ACC112 (cell line): ENCODE data around the gene FOSL1.

Experiments used
- H2AFZ ChIP-seq: fragments of 200-600 bp; sonication (generic); one replicate; pipeline ENCODE4 v1.6.0; 2017; ENCODE audit warnings: antibody characterized with exemption, low read length; ENCODE audit not compliant: unreplicated experiment
- H3K27ac ChIP-seq: fragments of 200-600 bp; sonication (generic); 2 replicates; pipeline ENCODE4 v1.5.1; 2014; ENCODE audit warnings: low read depth, mild to moderate bottlenecking, antibody characterized with exemption, low read length, moderate library complexity
- H3K27me3 ChIP-seq: fragments of 200-600 bp; sonication (generic); 2 replicates; pipeline ENCODE4 v1.6.1; 2014; ENCODE audit warnings: mild to moderate bottlenecking, antibody characterized with exemption, low read length, moderate library complexity, mixed read lengths; ENCODE audit not compliant: insufficient read depth
- H3K36me3 ChIP-seq: fragments of 200-600 bp; sonication (generic); 2 replicates; pipeline ENCODE4 v1.6.1; 2016; ENCODE audit warnings: mild to moderate bottlenecking, antibody characterized with exemption, low read length, moderate library complexity, mixed read lengths; ENCODE audit not compliant: insufficient read depth
- H3K4me1 ChIP-seq: fragments of 200-600 bp; sonication (generic); one replicate; pipeline ENCODE4 v1.6.1; 2016; ENCODE audit warnings: low read length, mixed read lengths; ENCODE audit not compliant: insufficient read depth, unreplicated experiment, control insufficient read depth
- H3K4me3 ChIP-seq: fragments of 200-600 bp; sonication (generic); 2 replicates; pipeline ENCODE4 v1.5.1; 2014; ENCODE audit warnings: mild to moderate bottlenecking, low read depth, low read length
- H3K79me2 ChIP-seq: fragments of 200-600 bp; sonication (generic); one replicate; pipeline ENCODE4 v1.6.0; 2016; ENCODE audit warnings: low read length; ENCODE audit not compliant: control insufficient read depth, unreplicated experiment, insufficient read depth

Gene FOSL1

GRCh38 chr11:65900125-65900898, at the start of gene FOSL1:
FOSL1 (minus strand) TSS chr11:65900388; CDS start chr11:65900339, 49 bp downstream.
- Histone ChIP-seq H3K4me3 (peak within 1 kb of the TSS; percentile 85), H3K79me2 (peaks cover 59% of the 10 kb centered on the region), H3K4me1 (peaks cover 55% of the 10 kb centered on the region), H3K27me3 (no peaks in the 10 kb centered on the region), H3K27ac (peak within 1 kb of the TSS; percentile 91), H3K36me3 (peaks cover 31% of the 10 kb centered on the region), H2AFZ (no peak within 1 kb of the TSS)

DNA sequence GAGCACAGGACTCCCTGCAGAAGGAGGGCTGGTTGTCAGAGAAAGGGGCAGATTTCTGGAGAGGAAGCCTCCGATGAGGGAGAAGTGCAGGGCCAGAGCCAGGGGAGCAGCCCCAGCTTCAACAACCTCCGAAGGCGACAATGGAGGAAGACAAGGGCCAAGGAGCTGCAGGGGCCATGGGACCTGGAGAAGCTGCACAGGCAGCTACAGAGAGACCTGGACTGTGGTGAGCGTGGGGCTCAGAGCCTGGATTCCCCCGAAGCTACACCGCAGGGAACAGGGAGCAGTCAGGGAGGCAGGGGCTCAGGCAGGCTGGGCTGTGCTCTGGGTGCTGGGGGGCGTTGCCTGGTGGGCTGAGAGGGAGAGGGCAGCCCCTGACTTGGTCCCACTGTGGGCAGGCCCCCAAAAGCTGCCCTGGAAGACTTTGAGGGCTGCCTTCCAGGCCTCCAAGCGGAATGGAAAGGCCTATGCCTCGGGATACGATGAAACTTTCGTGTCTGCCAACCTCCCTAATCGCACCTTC, 47.5 kb upstream of the FOSL1 start:
- no peaks in the 10 kb centered on the region for H3K4me1 ChIP-seq
- no peak overlapping the region for H3K27ac ChIP-seq
- no peak overlapping the region for H3K4me3 ChIP-seq
- no peak overlapping the region for H2AFZ ChIP-seq
- H3K27me3 ChIP-seq: no peaks in the 10 kb centered on the region
- no peaks in the 10 kb centered on the region for H3K36me3 ChIP-seq
- no peaks in the 10 kb centered on the region for H3K79me2 ChIP-seq

DNA sequence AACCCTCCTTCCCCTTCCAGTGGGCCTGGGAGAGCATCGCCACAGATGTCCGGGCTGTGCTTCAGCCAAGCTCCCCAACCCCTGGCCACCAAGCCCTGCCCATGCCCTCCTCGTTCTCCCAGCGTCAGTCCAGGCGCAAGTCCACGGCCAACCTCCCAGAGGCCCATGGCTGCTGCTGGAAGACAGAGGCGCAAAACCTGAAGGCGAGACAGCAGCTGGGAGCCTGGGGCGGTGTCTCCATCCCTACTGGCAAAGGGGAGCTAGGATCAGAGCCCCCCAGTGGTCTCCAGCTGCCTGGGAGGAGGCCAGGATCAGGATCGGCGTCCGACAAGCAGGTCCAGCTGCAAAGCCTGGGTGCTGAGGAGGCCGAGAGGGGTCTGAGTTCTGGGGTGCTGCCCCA, 46.9 kb upstream of the FOSL1 start:
- H2AFZ ChIP-seq: no peak overlapping the region
- H3K27me3 ChIP-seq: no peaks in the 10 kb centered on the region
- no peak overlapping the region for H3K27ac ChIP-seq
- H3K4me1 ChIP-seq: no peaks in the 10 kb centered on the region
- no peaks in the 10 kb centered on the region for H3K36me3 ChIP-seq
- H3K79me2 ChIP-seq: no peaks in the 10 kb centered on the region
- H3K4me3 ChIP-seq: no peak overlapping the region

DNA sequence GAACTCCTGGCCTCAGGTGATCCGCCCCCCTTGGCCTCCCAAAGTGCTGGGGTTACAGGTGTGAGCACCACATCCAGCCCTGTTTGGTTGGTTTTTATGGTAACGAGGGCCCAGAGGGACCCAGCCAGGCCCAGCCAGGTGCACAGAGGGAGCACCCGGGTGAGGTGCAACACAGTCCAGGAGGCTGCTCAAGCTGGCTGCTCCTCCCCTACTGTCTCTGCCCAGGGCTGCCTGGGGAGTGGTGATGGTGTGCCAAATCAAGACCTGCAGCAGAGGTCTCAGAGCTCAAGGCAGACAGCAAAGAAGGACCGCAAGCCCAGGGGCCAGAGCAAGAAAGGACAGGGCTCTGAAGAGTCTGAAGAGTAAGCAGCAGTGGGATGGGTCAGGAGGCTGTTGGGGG, 46.5 kb upstream of the FOSL1 start:
- Histone ChIP-seq H3K27me3 (no peaks in the 10 kb centered on the region), H3K27ac (no peak overlapping the region), H3K36me3 (no peaks in the 10 kb centered on the region), H3K4me3 (no peak overlapping the region), H3K4me1 (peaks cover 3% of the 10 kb centered on the region), H3K79me2 (no peaks in the 10 kb centered on the region), H2AFZ (no peak overlapping the region)

DNA sequence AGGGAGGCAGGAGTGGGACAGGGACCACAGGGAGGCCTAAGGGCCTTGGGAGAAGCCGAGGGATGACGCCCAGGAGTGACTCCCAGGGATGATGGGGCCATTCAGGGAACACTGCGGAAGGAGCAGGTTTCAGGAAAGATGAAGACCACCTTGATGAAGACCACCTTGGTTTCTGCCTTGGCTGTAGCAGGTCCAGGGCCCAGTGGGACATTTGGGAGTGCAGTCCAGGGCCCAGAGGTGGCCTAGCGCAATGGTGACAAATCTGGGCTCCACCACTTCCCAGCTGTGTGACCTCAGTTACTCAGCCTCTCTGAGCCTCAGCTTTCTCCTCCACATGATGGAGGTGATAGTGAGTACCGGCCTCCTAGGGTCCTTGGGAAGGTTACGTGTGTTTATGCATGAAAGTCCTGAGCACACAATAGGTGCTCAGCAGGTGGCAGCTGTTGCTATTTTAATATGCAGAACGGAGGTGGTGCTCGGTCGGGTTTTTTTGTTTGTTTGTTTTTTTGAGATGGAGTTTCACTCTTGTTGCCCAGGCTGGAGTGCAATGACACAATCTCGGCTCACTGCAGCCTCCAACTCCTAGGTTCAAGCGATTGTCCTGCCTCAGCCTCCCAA, 45.9 kb upstream of the FOSL1 start:
- H3K4me1 ChIP-seq: peaks cover 9% of the 10 kb centered on the region
- no peak overlapping the region for H3K27ac ChIP-seq
- H3K36me3 ChIP-seq: no peaks in the 10 kb centered on the region
- no peaks in the 10 kb centered on the region for H3K27me3 ChIP-seq
- no peak overlapping the region for H3K4me3 ChIP-seq
- H2AFZ ChIP-seq: no peak overlapping the region
- H3K79me2 ChIP-seq: no peaks in the 10 kb centered on the region

DNA sequence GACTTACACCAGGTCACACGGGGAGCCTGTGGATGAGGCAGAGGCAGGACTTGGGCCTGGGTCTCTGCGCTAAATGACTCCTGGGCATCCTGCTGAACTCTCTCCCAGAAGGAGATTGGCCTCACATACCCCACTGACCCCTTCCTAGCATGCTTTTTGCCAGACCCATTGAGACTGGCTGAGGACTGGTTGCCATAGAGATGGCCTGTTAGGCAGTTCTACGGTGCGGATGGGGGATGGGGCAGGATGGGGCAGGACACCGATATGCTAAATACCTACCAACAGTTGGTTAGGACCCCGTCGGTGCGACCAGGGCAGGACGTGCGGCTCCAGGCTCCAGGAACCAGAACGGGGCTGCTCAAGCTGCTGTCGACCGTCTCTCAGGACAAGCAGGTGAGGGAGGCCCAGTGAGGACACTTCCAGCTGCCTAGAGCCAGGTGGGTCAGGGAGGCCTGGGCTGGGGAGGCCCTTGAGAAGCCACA, 45.3 kb upstream of the FOSL1 start, which contains the start of gene TSGA10IP:
Gene TSGA10IP, plus strand, starts transcription at position 51 of the 482 bp plus-strand sequence. Its CDS starts 196 bp downstream, at position 247.
- no peaks in the 10 kb centered on the region for H3K27me3 ChIP-seq
- H3K4me1 ChIP-seq: peaks cover 12% of the 10 kb centered on the region
- no peak within 1 kb of the TSS for H2AFZ ChIP-seq
- H3K79me2 ChIP-seq: no peaks in the 10 kb centered on the region
- H3K4me3 ChIP-seq: no peak within 1 kb of the TSS
- H3K36me3 ChIP-seq: no peaks in the 10 kb centered on the region
- H3K27ac ChIP-seq: no peak within 1 kb of the TSS

DNA sequence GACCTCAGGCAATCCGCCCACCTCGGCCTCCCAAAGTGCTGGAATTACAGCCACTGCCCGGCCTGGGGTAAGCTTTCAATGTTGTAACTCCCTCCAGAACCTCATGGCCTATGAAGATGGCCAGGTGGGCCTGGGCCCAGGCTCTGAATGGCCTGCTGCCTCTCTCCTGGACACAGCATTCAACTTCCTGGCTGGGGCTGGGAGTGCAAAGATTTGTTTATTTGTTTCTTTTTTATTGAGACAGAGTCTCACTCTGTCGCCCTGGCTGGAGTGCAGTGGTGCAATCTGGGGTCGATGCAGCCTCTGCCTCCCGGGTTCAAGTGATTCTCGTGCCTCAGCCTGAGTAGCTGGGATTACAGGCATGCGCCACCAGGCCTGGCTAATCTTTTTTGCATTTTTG, 44.6 kb upstream of the FOSL1 start:
- Histone ChIP-seq H3K27me3 (no peaks in the 10 kb centered on the region), H3K4me1 (peaks cover 12% of the 10 kb centered on the region), H3K79me2 (no peaks in the 10 kb centered on the region), H3K4me3 (no peak overlapping the region), H3K36me3 (no peaks in the 10 kb centered on the region), H2AFZ (no peak overlapping the region), H3K27ac (no peak overlapping the region)

DNA sequence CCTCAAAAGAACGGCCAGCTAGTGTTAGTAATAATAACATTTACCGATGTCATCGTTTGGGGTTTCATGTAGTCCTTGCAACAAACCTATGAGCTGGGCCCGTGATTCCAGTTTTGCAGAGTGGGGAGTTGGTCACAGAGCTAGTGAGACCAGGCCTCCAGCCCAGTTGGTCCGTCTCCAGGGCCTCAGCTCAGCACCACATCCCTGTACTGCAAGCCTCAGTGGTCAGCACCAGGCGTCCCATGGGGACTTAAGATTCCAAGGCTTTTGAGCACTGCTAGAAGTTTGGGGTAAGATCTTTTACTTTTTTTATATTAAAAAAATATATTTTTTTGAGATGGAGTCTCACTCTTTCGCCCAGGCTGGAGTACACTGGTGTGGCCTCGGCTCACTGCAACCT, 44.0 kb upstream of the FOSL1 start:
- H3K27me3 ChIP-seq: no peaks in the 10 kb centered on the region
- no peak overlapping the region for H3K4me3 ChIP-seq
- H3K4me1 ChIP-seq: peaks cover 12% of the 10 kb centered on the region
- H2AFZ ChIP-seq: no peak overlapping the region
- no peaks in the 10 kb centered on the region for H3K36me3 ChIP-seq
- no peak overlapping the region for H3K27ac ChIP-seq
- no peaks in the 10 kb centered on the region for H3K79me2 ChIP-seq

GRCh38 chr11:65942531-65942930, 42.3 kb upstream of the FOSL1 start:
- Histone ChIP-seq H3K4me1 (peaks cover 12% of the 10 kb centered on the region), H3K36me3 (no peaks in the 10 kb centered on the region), H3K4me3 (no peak overlapping the region), H3K79me2 (no peaks in the 10 kb centered on the region), H3K27ac (no peak overlapping the region), H2AFZ (no peak overlapping the region), H3K27me3 (no peaks in the 10 kb centered on the region)

GRCh38 chr11:65941720-65942310, 41.6 kb upstream of the FOSL1 start:
- peak overlapping the region; percentile 79 for H2AFZ ChIP-seq
- H3K79me2 ChIP-seq: no peaks in the 10 kb centered on the region

More at GRCh38 chr11:65941720-65942310, 41.6 kb upstream of the FOSL1 start:
- Histone ChIP-seq H3K36me3 (no peaks in the 10 kb centered on the region), H3K27me3 (no peaks in the 10 kb centered on the region), H3K4me3 (no peak overlapping the region; the same call in 1 of the 2 replicates), H3K27ac (peak overlapping the region; percentile 62), H3K4me1 (peaks cover 12% of the 10 kb centered on the region)
